GM12865 (cell line): ENCODE data around the gene RUNX1.
"Not testable (repeated sequence)": the region's sequence is repeated elsewhere in the genome, so short reads cannot be mapped to it uniquely, and the experiment has no call there.

Experiments
- DNase-seq: peaks from one replicate; pipeline ENCODE4 v3.0.0; 2010; ENCODE audit warnings: low read depth
- H3K4me3 ChIP-seq: 2 replicates; pipeline ENCODE4 v1.5.1; 2011; ENCODE audit warnings: mild to moderate bottlenecking, low read depth, low read length, control low read depth
- TF ChIP-seq, protein P1 (sequence below): IDR thresholded peaks from 2 replicates; pipeline ENCODE4 v1.5.1; 2011; ENCODE audit warnings: low read length, control low read depth, low read depth, inconsistent platforms; ENCODE audit not compliant: insufficient read depth; ENCODE audit errors: missing control alignments

RUNX1 gene

DNA sequence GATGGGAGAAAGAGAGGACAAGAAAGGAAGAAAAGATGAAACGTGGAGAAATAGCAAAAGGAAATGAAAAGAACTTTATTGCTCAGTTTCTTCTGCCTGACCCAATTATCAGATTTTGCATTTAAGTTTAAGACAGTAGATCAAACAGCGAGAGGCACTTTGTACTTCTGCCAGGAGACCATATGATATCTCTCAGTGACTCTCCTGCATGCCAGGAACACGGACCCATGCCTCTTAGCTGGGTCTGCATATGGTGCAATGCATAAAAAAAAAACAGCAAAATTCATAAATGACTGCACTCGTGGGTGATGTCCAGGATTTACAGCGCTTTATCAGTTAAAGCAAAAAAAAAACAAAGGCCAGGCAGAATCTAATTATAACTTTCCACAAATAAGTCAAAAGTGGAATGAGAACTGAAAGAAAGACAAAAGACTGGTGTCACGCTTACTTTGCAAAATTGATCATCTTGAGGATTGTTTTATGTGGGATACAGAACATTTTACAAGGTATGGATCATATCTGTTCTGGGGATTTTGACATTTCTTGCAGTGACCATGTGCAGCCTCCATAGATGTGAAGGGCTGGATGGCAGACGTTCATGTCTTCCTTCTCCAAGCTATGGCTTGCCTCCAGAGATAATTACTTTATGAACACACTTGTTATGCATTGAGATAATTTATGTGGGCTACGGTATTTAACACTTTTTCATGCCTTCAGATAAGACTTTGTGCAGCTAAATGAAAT, 79.5 kb downstream of the RUNX1 start:
- TF ChIP-seq, protein P1, sequence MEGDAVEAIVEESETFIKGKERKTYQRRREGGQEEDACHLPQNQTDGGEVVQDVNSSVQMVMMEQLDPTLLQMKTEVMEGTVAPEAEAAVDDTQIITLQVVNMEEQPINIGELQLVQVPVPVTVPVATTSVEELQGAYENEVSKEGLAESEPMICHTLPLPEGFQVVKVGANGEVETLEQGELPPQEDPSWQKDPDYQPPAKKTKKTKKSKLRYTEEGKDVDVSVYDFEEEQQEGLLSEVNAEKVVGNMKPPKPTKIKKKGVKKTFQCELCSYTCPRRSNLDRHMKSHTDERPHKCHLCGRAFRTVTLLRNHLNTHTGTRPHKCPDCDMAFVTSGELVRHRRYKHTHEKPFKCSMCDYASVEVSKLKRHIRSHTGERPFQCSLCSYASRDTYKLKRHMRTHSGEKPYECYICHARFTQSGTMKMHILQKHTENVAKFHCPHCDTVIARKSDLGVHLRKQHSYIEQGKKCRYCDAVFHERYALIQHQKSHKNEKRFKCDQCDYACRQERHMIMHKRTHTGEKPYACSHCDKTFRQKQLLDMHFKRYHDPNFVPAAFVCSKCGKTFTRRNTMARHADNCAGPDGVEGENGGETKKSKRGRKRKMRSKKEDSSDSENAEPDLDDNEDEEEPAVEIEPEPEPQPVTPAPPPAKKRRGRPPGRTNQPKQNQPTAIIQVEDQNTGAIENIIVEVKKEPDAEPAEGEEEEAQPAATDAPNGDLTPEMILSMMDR, result no peak
- no peak overlapping the region for H3K4me3 ChIP-seq
- DNase-seq, result no peak

DNA sequence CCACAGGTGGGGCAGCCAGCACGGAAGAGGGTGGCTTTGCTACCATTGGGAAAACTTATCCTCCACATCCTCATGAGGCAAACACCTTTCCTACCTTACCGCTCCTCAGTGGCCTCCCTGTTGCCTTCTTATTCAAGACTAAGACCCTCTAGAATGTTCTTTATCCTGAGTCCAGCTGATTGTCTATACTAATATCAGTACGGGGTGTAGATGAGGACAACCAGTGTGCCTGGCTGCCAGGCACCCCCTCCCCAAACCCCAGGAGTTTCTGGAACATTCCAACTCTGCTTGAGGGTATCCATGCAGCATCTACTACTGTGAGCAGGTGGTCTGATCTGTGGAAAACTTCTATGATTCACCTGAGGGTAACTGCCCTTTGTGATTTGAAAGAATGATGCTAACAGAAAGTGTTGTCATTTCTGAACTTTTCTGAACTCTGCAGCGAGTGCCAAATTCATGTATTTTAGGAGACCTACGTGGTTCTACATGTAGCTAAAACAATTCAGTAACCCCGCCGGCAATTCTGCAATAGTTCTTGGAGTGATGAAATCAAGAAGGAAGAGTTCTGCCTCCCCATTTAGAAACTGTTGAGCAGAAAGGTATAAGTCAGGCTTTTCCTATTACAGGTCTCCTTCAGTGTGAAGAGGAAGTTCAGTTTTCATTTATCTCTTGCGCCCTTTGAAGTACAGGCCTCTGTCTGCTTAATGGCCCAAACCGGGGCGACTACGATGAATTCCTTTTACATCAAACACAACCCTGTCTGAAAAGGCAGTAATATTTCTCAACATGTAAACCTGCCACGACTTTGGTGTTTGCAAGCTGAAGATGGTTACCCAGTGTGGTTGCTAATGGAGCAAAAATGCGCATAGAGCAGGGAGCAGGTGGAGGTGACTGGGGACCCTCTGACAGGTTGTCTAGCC, 80.4 kb downstream of the RUNX1 start:
- no peak for DNase-seq
- TF ChIP-seq, protein P1, result no peak

DNA sequence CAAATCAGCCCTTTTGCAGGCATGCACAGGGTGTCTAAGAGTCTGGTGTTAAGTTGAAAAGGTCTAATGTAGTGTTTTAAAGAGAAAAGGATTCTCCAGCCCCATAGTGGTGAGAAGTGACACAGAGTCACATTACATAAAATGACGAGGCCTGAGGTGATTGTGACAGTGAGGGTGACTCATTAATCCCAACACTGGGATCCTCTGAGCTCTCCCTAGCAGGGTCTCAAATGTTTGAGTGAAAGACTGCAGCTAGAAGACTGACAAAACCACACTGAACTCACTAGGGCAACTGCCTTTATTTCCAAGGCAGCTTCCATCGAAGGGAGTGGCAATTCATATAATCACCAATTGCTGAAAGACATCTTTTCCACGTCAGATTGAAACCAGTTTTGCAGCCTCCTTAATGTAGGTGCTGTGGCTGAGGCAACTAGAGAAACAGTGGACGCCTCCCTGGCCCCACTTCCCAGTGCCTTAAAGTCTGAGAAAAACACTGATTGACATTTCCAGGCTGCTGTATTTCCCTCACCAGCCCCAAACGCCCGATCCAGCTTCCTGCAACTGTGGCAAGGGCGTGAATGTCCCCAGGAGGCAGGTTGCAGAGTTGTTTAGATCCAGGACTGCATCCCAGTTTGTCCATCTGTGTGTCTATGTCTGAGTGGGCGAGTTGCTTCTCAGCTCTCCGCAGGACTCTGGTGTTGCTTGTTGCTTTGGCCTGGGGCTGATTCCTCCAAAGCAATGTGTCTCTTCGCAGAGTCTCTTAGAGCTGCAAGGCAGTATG, 81.4 kb downstream of the RUNX1 start:
- TF ChIP-seq, protein P1, result no peak
- peak; percentile 16 for DNase-seq
- no peak overlapping the region for H3K4me3 ChIP-seq

More for the DNA sequence above, 80.4 kb downstream of the RUNX1 start:
- H3K4me3 ChIP-seq, result no peak overlapping the region

DNA sequence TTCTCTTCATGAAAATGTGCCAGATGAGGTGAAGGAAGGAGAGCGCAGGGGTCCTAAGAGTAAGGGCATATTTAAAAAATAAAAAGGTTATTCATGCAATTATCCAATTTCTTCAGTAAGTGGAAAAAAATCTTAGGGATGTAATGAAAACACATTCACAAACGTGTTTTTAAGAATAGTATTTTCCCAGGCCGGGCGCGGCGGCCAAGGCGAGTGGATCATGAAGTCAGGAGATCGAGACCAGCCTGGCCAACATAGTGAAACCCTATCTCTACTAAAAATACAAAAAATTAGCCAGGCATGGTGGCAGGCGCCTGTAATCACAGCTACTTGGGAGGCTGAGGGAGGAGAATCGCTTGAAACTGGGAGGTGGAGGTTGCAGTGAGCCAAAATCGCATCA, 82.2 kb downstream of the RUNX1 start:
- DNase-seq, H3K4me3 ChIP-seq: not testable (repeated sequence)

DNA sequence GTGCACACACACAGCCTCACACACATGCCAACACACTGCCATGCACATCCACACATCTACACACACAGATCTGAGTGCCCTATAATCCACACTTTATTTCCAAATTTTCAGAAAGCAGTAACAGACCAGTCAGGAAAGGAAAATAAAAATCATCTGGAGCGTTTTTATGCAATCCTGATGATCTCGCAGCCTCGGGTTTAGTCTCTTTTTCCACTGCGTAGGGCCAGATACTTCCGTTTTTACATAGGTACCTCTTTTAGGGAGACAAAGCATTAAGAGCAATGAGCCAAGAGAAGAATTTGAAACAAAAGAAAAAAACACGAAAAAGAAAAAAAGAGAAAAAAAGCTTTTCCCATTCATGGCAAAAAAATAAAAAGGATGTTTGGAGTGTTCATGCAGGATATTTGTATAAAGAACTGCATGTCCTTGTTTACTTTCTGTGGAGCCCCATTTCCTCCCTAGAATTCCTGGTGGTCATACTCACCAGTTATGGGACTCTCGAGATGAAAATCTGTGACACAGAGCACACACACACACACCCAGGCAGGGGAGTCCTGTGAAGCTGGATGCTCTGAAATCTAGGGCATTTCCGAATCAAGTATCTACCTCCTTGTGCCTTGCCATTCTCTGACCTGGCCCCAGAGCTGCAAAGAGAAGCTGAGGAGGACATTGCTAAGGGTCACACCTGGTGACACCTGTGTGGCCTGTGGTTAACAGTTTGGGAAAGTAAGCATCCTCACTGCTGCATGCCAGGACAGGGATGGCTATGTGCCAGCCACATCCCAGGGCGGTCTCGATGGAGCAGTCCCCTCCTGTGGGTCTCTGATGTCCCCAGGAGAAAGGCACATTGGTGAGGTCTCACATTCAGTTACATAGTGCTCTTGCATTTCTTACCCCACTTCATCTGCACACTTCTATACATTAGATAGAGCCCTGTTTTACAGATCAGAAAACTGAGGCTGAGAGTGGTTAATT, 83.6 kb downstream of the RUNX1 start:
- no peak for DNase-seq
- no peak overlapping the region for H3K4me3 ChIP-seq
- TF ChIP-seq, protein P1, result no peak

DNA sequence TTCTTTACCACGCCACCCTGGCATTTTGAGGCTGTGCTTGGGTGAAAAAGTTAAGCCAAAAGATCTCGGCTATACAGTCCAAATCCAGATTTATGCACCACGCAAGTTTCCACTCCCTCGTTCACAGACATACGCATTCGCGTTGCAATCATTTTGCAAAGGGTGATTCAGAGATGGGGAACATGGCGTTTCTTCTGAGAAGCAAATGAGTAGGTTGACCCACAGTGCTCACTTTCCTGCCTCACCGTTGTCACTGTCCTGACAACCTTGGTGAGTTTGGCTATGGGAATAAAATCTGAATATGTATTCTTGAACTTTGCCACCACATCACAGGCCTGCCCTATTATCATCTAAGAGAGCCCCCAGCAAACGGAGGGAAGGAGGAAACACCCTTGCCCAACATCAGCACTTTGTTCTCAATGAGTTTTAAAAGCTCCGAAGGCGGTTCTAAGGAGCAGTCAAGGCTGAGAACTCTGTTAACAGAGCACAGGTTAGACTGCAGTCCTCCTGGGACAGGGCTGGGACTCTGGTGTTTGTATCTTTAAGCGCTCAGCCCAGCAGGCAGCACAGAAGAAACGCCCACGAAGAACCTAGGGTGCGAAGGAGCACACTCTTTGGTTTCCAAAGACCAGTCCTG, 86.4 kb downstream of the RUNX1 start:
- TF ChIP-seq, protein P1, result no peak
- H3K4me3 ChIP-seq, result no peak overlapping the region
- DNase-seq, result no peak
